Right lobe of liver (tissue), 4 donors: ENCODE measurements around the gene BACH2.

Source experiments
- POLR2A ChIP-seq: fragments of 450-650 bp; IDR thresholded peaks from one replicate; pipeline ENCODE4 v1.6.1; 2017; ENCODE audit warnings: antibody characterized with exemption, mild to moderate bottlenecking
- TF ChIP-seq, protein P1 (sequence below), 4 donors: fragments of 200-600 bp in 3 of 4; fragments of 450-650 bp in 1 of 4; IDR thresholded peaks; one replicate each; pipeline versions ENCODE4 v1.5.1 to v1.8.0; 2016 to 2022; ENCODE audit warnings: antibody characterized with exemption in 4 of 4, mild to moderate bottlenecking in 2 of 4
- donor health status: DM: no; HTN: no; CAD: no.
- donor health status: DM: no; HTN: no; CAD: no.
- donor health status: DM: no; HTN: yes; CAD: no.

DNA sequence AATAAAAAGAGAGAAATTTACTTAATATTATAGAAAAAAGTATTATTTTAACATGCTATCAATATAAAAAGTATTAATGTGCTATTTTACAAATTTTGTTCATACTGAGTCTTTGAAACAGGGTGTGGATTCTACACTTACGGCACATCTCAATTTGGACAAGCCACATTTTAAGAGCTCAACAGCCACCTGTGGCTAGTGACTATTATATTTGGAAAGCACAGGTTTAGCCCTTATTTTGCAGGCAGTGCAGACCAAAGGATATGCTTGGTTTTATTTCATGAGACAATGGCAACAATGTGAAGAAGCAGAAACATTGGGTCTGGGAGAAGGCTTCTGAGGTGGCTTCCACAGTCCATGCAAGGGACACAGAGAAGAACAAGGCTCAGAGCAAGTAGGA is 74.6 kb downstream of the BACH2 start:
- TF ChIP-seq, protein P1, sequence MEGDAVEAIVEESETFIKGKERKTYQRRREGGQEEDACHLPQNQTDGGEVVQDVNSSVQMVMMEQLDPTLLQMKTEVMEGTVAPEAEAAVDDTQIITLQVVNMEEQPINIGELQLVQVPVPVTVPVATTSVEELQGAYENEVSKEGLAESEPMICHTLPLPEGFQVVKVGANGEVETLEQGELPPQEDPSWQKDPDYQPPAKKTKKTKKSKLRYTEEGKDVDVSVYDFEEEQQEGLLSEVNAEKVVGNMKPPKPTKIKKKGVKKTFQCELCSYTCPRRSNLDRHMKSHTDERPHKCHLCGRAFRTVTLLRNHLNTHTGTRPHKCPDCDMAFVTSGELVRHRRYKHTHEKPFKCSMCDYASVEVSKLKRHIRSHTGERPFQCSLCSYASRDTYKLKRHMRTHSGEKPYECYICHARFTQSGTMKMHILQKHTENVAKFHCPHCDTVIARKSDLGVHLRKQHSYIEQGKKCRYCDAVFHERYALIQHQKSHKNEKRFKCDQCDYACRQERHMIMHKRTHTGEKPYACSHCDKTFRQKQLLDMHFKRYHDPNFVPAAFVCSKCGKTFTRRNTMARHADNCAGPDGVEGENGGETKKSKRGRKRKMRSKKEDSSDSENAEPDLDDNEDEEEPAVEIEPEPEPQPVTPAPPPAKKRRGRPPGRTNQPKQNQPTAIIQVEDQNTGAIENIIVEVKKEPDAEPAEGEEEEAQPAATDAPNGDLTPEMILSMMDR (IDR thresholded peaks at IDR 0.05), result no peak
- TF ChIP-seq POLR2A, result no peak
